B cell (primary cell): ENCODE data around the gene GNAS. TPM values are rescaled to one million over a fixed set of nuclear protein-coding genes. Genes with fewer than 3 reads are reported as not detected.

Source experiments
- ATAC-seq: fragments of 200-7000 bp; cut with Tn5 transposase; one replicate; pipeline ENCODE4 v1.10.0; 2021; ENCODE audit warnings: low read depth, mild to moderate bottlenecking, moderate number of reproducible peaks, moderate library complexity
- CTCF ChIA-PET: fragments of 350-600 bp; sonication (Branson Sonifier 250); formaldehyde crosslinking; loops from one replicate; lab custom pipeline; 2021; ENCODE audit warnings: antibody characterized with exemption, inconsistent platforms; lab: Charles Lee
- POLR2A ChIA-PET: fragments of 350-600 bp; sonication (Branson Sonifier 250); formaldehyde crosslinking; loops from one replicate; lab custom pipeline; 2021; ENCODE audit warnings: antibody characterized with exemption; lab: Charles Lee
- DNase-seq: peaks from one replicate; pipeline ENCODE4 v3.0.0; 2013
- H2AFZ ChIP-seq: 2 replicates; pipeline ENCODE4 v1.6.1; 2012; ENCODE audit warnings: mild to moderate bottlenecking, low read depth, low read length; ENCODE audit not compliant: insufficient read depth, poor library complexity, severe bottlenecking
- H3K27ac ChIP-seq, 2 donors: 1 replicate in 1 of 2; 2 replicates in 1 of 2; pipeline ENCODE4 v1.5.1; 2012 to 2013; ENCODE audit warnings: low read length in 2 of 2, mild to moderate bottlenecking in 2 of 2, moderate library complexity in 1 of 2
- H3K27me3 ChIP-seq, 4 experiments: fragments of 200-600 bp in 1 of 4; sonication (generic) in 1 of 4; replicated peaks in 1 of 4; 1 replicate in 2 of 4; 2 replicates in 2 of 4; pipeline versions ENCODE4 v1.6.1 to v1.7.0; 2013 to 2016; ENCODE audit warnings: low read length in 3 of 4, mild to moderate bottlenecking in 2 of 4, mixed read lengths in 1 of 4, moderate library complexity in 1 of 4; ENCODE audit not compliant: insufficient read depth in 4 of 4, control insufficient read depth in 3 of 4; ENCODE audit errors: control extremely low read depth in 1 of 4
- H3K36me3 ChIP-seq, 2 experiments: replicated peaks in 1 of 2; 1 replicate in 1 of 2; 2 replicates in 1 of 2; pipeline versions ENCODE4 v1.6.1 to v1.7.1; 2013; ENCODE audit warnings: low read length in 1 of 2; ENCODE audit not compliant: insufficient read depth in 2 of 2, control insufficient read depth in 1 of 2; ENCODE audit errors: control extremely low read depth in 1 of 2, extremely low read depth in 1 of 2
- H3K4me1 ChIP-seq, 2 donors: fragments of 200-600 bp in 1 of 2; sonication (generic) in 1 of 2; 1 replicate in 1 of 2; 2 replicates in 1 of 2; pipeline versions ENCODE4 v1.5.1 to v1.6.1; 2013 to 2017; ENCODE audit warnings: low read length in 2 of 2; ENCODE audit not compliant: control insufficient read depth in 2 of 2, insufficient read depth in 2 of 2
- H3K4me2 ChIP-seq: replicated peaks from 2 replicates; pipeline ENCODE3; 2012; ENCODE audit warnings: mild to moderate bottlenecking, low read depth, low read length; ENCODE audit not compliant: poor library complexity, severe bottlenecking
- H3K4me3 ChIP-seq, 5 experiments: fragments of 200-600 bp in 1 of 5; sonication (generic) in 1 of 5; 1 replicate in 3 of 5; 2 replicates in 2 of 5; pipeline versions ENCODE4 v1.5.1 to v1.7.0; 2011 to 2016; ENCODE audit warnings: low read length in 4 of 5, mild to moderate bottlenecking in 4 of 5, low read depth in 2 of 5, control low read depth in 1 of 5, moderate library complexity in 1 of 5; ENCODE audit not compliant: insufficient read depth in 1 of 5; ENCODE audit errors: control extremely low read depth in 1 of 5, extremely low read depth in 1 of 5
- H3K79me2 ChIP-seq: fragments of 200-600 bp; sonication (generic); one replicate; pipeline ENCODE4 v1.6.0; 2016; ENCODE audit warnings: low read length; ENCODE audit not compliant: control insufficient read depth, insufficient read depth
- H3K9ac ChIP-seq: fragments of 200-600 bp; sonication (generic); 2 replicates; pipeline ENCODE4 v1.6.1; 2017; ENCODE audit warnings: mild to moderate bottlenecking, low read length, moderate library complexity
- H3K9me3 ChIP-seq, 3 donors: one replicate each; pipeline versions ENCODE4 v1.6.1 to v1.7.1; 2013; ENCODE audit warnings: low read length in 2 of 3; ENCODE audit not compliant: control insufficient read depth in 2 of 3, insufficient read depth in 1 of 3; ENCODE audit errors: control extremely low read depth in 1 of 3
- H4K20me1 ChIP-seq: 2 replicates; pipeline ENCODE4 v1.6.0; 2012; ENCODE audit warnings: mild to moderate bottlenecking, low read length; ENCODE audit not compliant: insufficient read depth, control insufficient read depth, poor library complexity, severe bottlenecking
- H3K27ac Mint-ChIP-seq: one replicate; pipeline ENCODE4 v1.8.0; 2021; ENCODE audit warnings: mixed read lengths
- H3K27me3 Mint-ChIP-seq: one replicate; pipeline ENCODE4 v1.8.0; 2021; ENCODE audit warnings: mixed read lengths
- H3K4me1 Mint-ChIP-seq: one replicate; pipeline ENCODE4 v1.8.0; 2021; ENCODE audit warnings: mixed read lengths
- H3K4me3 Mint-ChIP-seq: one replicate; pipeline ENCODE4 v1.8.0; 2021; ENCODE audit warnings: mixed read lengths
- H3K9me3 Mint-ChIP-seq: one replicate; pipeline ENCODE4 v1.8.0; 2022; ENCODE audit warnings: mixed read lengths; ENCODE audit not compliant: insufficient read depth
- CTCF ChIP-seq: fragments of 200-600 bp; IDR thresholded peaks from one replicate; pipeline ENCODE4 v1.8.0; 2022; ENCODE audit warnings: antibody characterized with exemption, mild to moderate bottlenecking
- EZH2 ChIP-seq: IDR thresholded peaks from 2 replicates; pipeline ENCODE4 v1.6.1; 2012; ENCODE audit warnings: borderline replicate concordance, low read depth, mild to moderate bottlenecking, moderate library complexity, low read length; ENCODE audit not compliant: insufficient read depth, poor library complexity, severe bottlenecking
- WGBS: methylation state at CpG from one replicate; pipeline ENCODE4 v1.1.5; 2013; ENCODE audit warnings: missing lambda C conversion rate; ENCODE audit not compliant: insufficient coverage; 5-methylcytosine and 5-hydroxymethylcytosine counted together
- intact Hi-C: fragments of 100-400 bp; cut with micrococcal nuclease; formaldehyde crosslinking; loops from one replicate; pipeline ENCODE4 v1.10.0; 2022
- polyA plus RNA-seq: library from polyadenylated mRNA; depleted of rRNA; stranded (reverse); fragments of >200 nt; gene quantifications from 2 replicates; pipeline ENCODE4 v1.2.3, GENCODE V29; 2012
- total RNA-seq, 2 donors: library from RNA; stranded (reverse); fragments of 120-200 nt in 1 of 2; gene quantifications; 1 replicate in 1 of 2; 2 replicates in 1 of 2; pipeline versions ENCODE4 v1.2.3 to v1.2.4, GENCODE V29; 2013 to 2022

The GNAS gene
- total and polyA plus RNA-seq, 2 donors (not counting 1 experiment from before 2014, with no cell fraction given) = 714 to 1,181 TPM

DNA sequence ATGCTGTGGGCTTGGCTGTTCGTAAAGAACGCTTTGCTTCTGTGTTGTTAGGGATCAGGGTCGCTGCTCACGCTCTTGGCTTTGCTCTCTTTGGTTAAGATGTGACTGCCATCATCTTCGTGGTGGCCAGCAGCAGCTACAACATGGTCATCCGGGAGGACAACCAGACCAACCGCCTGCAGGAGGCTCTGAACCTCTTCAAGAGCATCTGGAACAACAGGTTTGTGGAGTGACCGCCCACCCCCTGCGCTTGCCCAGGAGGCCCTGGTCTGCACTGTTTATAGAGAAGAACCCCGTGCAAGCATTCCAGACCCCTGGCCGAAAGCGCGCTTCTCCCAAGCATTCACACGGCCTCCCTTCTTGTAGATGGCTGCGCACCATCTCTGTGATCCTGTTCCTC, 57.1 kb downstream of the GNAS start:
- TF ChIP-seq EZH2 = no peak
- no peak for TF ChIP-seq CTCF
- ATAC-seq (no peak), DNase-seq (no peak)
- Mint-ChIP-seq H3K27me3 (no peaks in the 10 kb centered on the region), H3K4me1 (peaks cover 51% of the 10 kb centered on the region), H3K27ac (no peak overlapping the region), H3K4me3 (no peak overlapping the region), H3K9me3 (no peaks in the 10 kb centered on the region)
- CTCF ChIA-PET = no interaction called here
- no peak overlapping the region for H3K4me2 ChIP-seq
- no peak overlapping the region for H3K27ac ChIP-seq
- no peaks in the 10 kb centered on the region for H3K9me3 ChIP-seq
- peaks cover 42% of the 10 kb centered on the region for H3K79me2 ChIP-seq
- no peak overlapping the region for H3K4me3 ChIP-seq
- H4K20me1 ChIP-seq = no peaks in the 10 kb centered on the region
- H3K36me3 ChIP-seq = peaks cover 2 to 61% of the 10 kb centered on the region in 2 experiments
- intact Hi-C loops = loop anchor here (5.0 kb wide), 2 partner anchors 253 to 602 kb away; partner anchors contain the start of genes RAB22A and ZNF831
- POLR2A ChIA-PET = no interaction called here
- H3K4me1 ChIP-seq = peaks cover 24 to 37% of the 10 kb centered on the region in 2 donors
- no peaks in the 10 kb centered on the region for H3K27me3 ChIP-seq
- H2AFZ ChIP-seq = no peak overlapping the region
- WGBS = over 99% methylated on average over 15 of the region's 15 CpGs
- H3K9ac ChIP-seq = no peak overlapping the region

DNA sequence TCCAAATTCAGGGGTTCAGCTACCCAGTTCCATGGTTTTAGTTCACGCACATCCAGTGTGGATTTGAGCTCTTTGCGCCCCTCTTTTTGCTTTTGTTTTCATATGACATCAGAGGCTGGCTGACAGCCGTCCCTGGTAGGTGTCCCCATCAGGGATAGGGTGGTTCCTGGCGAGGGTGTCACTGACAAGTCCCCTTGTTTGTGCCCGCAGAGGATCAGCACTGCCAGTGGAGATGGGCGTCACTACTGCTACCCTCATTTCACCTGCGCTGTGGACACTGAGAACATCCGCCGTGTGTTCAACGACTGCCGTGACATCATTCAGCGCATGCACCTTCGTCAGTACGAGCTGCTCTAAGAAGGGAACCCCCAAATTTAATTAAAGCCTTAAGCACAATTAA, 58.0 kb downstream of the GNAS start:
- ATAC-seq (no peak), DNase-seq (peak; percentile 6)
- no peak overlapping the region for H3K27ac ChIP-seq
- peaks cover 24 to 37% of the 10 kb centered on the region in 2 donors for H3K4me1 ChIP-seq
- no peaks in the 10 kb centered on the region for H3K27me3 ChIP-seq
- no peak overlapping the region for H3K4me2 ChIP-seq
- no peak for TF ChIP-seq EZH2
- no peak for TF ChIP-seq CTCF
- no peaks in the 10 kb centered on the region for H3K9me3 ChIP-seq
- peak overlapping the region; percentile 41 for H3K27ac Mint-ChIP-seq
- ChIA-PET POLR2A (no interaction called here), CTCF (interaction anchor here (0.7 kb wide), 1 partner anchor 50 kb away, joined by 3 read pairs; no protein-coding TSS in a partner anchor)
- H3K4me3 ChIP-seq = no peak overlapping the region
- H3K9me3 Mint-ChIP-seq = no peaks in the 10 kb centered on the region
- peaks cover 48% of the 10 kb centered on the region for H3K4me1 Mint-ChIP-seq
- H3K4me3 Mint-ChIP-seq = no peak overlapping the region
- H3K79me2 ChIP-seq = peaks cover 34% of the 10 kb centered on the region
- intact Hi-C loops = no loop called here
- H3K9ac ChIP-seq = no peak overlapping the region
- H2AFZ ChIP-seq = no peak overlapping the region
- H3K36me3 ChIP-seq = peaks cover 2 to 52% of the 10 kb centered on the region in 2 experiments
- no peaks in the 10 kb centered on the region for H4K20me1 ChIP-seq
- no peaks in the 10 kb centered on the region for H3K27me3 Mint-ChIP-seq
- 96% methylated on average over 14 of the region's 14 CpGs for WGBS
